ENCODE results near the gene UBAP1L.
"Not testable (repeated sequence)": the region's sequence is repeated elsewhere in the genome, so short reads cannot be mapped to it uniquely, and the experiment has no call there.

Gene UBAP1L

DNA sequence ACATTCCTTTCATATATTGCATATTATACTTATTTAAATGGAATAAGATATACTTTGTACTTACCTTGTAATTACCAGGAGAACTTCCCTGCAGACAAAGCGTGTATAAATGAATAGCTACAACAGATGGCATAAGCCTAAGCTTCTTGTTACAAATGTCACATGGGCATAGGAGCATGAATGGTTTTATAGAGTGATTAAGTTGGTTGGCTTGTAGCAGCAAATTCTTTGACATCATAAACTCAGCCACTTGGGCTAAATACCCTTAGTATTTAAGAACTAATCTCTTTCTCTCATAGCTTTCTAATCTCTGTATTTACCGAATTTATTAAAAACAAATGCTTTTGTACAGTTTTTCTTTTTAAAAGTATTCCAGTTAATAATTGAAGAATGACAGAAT lies at the start of gene UBAP1L:
UBAP1L (minus strand) TSS at position 115 of the 400 bp plus-strand sequence. CDS start 8,985 bp downstream, outside the sequence.
- H3K4me3 ChIP-seq (ENCODE audit: low read length), result no peak within 1 kb of the TSS
- DNase-seq (ENCODE audit: low read depth), result no peak
- TF ChIP-seq, protein P1, sequence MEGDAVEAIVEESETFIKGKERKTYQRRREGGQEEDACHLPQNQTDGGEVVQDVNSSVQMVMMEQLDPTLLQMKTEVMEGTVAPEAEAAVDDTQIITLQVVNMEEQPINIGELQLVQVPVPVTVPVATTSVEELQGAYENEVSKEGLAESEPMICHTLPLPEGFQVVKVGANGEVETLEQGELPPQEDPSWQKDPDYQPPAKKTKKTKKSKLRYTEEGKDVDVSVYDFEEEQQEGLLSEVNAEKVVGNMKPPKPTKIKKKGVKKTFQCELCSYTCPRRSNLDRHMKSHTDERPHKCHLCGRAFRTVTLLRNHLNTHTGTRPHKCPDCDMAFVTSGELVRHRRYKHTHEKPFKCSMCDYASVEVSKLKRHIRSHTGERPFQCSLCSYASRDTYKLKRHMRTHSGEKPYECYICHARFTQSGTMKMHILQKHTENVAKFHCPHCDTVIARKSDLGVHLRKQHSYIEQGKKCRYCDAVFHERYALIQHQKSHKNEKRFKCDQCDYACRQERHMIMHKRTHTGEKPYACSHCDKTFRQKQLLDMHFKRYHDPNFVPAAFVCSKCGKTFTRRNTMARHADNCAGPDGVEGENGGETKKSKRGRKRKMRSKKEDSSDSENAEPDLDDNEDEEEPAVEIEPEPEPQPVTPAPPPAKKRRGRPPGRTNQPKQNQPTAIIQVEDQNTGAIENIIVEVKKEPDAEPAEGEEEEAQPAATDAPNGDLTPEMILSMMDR (IDR thresholded peaks at IDR 0.05; ENCODE audit: insufficient read depth, low read depth, low read length, missing control alignments), result no peak

DNA sequence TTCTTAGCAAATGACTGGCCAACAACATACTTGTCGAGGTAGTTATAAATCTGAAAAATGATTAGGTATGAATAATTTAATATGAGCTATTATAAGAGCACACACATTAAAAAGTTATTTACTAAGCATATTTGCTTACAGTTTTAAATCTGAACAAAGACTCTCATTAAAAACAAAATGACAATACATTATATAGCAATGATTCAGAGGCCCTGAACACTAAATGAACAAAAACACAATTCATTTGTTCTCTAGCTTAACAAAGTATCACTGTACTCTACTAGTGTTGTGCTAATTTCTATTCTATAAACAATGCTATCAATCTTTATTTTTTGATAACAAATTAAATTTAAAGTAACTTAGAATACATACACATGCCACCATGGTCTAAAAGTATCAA lies 49.1 kb upstream of the UBAP1L start:
- DNase-seq (ENCODE audit: low read depth), result no peak
- H3K4me3 ChIP-seq (ENCODE audit: low read length), result no peak overlapping the region
- TF ChIP-seq, protein P1 (IDR thresholded peaks at IDR 0.05; ENCODE audit: insufficient read depth, low read depth, low read length, missing control alignments), result no peak

DNA sequence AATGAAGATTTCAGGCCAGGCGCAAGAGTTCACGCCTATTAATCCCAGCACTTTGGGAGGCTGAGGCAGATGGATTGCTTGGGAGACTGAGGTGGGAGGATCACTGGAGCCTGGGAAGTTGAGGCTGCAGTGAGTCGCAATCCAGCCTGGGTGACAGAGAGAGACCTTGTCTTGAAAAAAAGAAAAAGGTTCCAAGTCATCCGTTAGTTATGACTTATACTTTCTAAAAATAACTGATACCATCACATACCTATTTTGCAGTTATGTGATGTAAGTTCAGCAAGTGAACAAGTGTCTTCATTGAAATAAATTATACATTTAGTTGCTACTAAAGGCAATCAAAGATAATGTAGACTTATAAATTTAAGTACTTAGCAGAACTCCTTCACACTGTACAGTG lies 48.0 kb upstream of the UBAP1L start:
- no peak overlapping the region for H3K4me3 ChIP-seq (ENCODE audit: low read length)
- DNase-seq (ENCODE audit: low read depth), result no peak
- TF ChIP-seq, protein P1 (IDR thresholded peaks at IDR 0.05; ENCODE audit: insufficient read depth, low read depth, low read length, missing control alignments), result no peak

DNA sequence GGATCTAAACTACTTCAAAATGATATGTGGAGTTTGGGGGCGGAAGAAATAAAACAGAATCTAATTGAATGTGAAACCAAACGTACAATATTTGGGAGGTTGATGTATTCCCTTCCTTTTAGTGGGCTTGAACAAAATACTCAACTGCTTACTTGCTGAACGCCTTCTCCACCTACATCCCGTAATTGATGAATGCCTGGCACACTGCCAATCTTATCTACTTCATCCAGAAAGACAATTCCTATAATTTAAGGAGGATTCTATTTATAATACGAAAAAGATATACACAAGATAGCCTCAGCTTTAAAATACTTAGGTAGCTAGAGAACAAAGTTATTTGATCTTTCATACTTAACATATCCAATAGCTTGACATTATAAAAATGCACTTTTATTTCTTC lies 41.7 kb upstream of the UBAP1L start:
- DNase-seq (ENCODE audit: low read depth), result no peak
- TF ChIP-seq, protein P1 (IDR thresholded peaks at IDR 0.05; ENCODE audit: insufficient read depth, low read depth, low read length, missing control alignments), result no peak
- H3K4me3 ChIP-seq (ENCODE audit: low read length), result no peak overlapping the region

DNA sequence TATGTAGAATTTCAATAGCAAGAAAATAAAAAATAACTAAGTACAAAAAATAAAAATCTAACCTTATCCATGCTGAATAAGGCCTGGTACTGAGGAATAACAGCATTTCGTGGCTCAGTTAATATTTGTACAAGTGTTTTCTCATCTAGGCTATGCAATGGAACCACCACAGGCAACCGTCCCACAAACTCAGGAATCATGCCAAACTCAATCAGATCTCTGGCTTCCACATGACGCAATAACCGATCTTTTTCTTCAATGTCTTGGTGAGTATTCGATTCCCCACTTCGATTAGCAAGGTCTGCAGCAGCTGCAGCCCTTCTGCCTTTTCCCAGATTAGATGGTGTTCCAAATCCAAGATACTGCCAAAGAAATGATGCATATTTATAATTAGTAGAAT lies 39.7 kb upstream of the UBAP1L start:
- no peak for DNase-seq (ENCODE audit: low read depth)
- no peak overlapping the region for H3K4me3 ChIP-seq (ENCODE audit: low read length)
- TF ChIP-seq, protein P1 (IDR thresholded peaks at IDR 0.05; ENCODE audit: insufficient read depth, low read depth, low read length, missing control alignments), result no peak

DNA sequence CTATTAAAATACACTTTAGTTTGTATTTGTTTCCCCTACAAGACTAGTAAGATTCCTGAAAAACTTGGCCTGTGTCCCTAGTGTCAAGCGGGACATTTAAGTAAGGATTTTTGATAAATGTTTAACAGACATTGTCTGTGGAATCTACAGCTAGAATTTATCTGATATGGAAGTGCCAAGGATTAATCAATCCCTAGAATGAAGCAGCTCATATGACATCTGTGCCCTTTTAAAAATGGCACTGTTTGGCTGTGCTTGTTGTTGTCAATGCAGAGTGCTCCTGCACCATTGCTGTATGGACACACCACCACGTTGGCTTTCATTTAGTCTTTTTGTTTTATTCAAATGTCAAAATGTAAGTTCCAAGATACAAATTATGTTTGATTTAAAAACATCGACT lies 32.9 kb upstream of the UBAP1L start:
- H3K4me3 ChIP-seq (ENCODE audit: low read length), result no peak overlapping the region
- no peak for DNase-seq (ENCODE audit: low read depth)
- TF ChIP-seq, protein P1 (IDR thresholded peaks at IDR 0.05; ENCODE audit: insufficient read depth, low read depth, low read length, missing control alignments), result no peak

DNA sequence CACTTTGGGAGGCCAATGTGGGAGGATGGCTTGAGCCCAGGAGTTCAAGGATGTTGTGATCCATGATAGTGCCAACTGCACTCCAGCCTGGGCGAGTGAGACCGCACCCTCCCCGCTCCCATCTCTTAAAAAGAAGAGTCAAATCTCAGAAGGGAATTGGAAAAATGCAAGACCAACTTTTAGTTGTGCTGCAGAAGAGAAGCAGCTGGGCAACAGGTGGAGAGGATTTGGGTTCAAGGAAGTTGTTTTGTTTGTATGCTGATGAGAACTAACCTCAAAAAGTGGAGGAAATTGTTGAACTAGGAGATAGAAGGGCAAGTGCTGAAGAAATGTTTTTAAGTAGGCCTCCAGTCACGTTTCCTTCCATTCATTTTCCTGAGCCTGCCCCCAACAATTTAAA lies 31.4 kb upstream of the UBAP1L start:
- TF ChIP-seq, protein P1 (IDR thresholded peaks at IDR 0.05; ENCODE audit: insufficient read depth, low read depth, low read length, missing control alignments), result no peak
- no peak overlapping the region for H3K4me3 ChIP-seq (ENCODE audit: low read length)
- DNase-seq (ENCODE audit: low read depth), result no peak

DNA sequence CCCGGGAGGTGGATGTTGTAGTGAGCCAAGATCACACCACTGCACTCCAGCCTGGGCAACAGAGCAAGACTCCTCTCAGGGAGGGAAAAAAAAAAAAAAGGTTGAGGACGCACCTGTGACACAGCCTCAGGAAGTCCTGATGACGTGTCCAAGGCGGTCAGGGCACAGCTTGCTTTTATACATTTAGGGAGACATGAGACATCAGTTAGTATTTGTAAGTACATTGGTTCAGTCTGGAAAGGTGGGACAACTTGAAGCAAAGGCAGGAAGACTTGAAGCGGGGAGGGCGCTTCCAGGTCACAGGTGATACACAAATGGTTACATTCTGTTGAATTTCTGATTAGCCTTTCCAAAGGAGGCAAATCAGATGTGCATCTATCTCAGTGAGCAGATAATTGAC lies 23.6 kb upstream of the UBAP1L start:
- not testable (repeated sequence) for H3K4me3 ChIP-seq (ENCODE audit: low read length)
- DNase-seq (ENCODE audit: low read depth), result peak; percentile 42

DNA sequence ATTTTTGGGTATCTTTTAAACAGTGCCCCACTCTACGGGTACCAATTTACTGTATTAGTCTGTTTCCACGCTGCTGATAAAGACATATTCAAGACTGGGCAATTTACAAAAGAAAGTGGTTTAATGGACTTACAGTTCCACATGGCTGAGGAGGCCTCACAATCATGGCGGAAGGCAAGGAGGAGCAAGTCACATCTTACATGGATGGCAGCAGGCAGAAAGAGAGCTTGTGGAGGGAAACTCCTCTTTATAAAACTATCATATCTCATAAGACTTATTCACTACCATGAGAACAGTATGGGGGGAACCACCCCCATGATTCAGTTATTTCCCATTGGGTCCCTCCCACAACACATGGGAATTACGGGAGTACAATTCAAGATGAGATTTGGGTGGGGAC lies 22.9 kb upstream of the UBAP1L start:
- H3K4me3 ChIP-seq (ENCODE audit: low read length); DNase-seq (ENCODE audit: low read depth): not testable (repeated sequence)

DNA sequence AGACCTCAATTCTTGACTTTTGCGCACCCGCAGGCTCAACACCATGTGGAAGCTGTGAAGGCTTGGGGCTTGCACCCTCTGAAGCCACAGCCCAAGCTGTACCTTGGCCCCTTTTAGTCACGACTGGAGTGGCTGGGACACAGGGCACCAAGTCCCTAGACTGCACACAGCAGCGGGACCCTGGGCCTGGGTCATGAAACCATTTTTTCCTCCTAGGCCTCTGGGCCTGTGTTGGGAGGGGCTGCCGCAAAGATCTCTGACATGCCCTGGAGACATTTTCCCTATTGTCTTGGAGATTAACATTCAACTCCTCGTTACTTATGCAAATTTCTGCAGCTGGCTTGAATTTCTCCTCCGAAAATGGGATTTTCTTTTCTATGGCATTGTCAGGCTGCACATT lies 22.1 kb upstream of the UBAP1L start:
- not testable (repeated sequence) for H3K4me3 ChIP-seq (ENCODE audit: low read length); DNase-seq (ENCODE audit: low read depth)
